GM18508 (cell line): ENCODE measurements around the gene RBMY1J.
"Not testable (repeated sequence)": the region's sequence is repeated elsewhere in the genome, so short reads cannot be mapped to it uniquely, and the experiment has no call there.

Source experiments
- ATAC-seq: cut with Tn5 transposase; IDR thresholded peaks from one replicate; pipeline ENCODE4 v1.9.1; 2021; ENCODE audit warnings: moderate number of reproducible peaks; ENCODE audit not compliant: insufficient read depth, unreplicated experiment

The RBMY1J gene

GRCh38 chrY:22403110-22403509, at the start of gene RBMY1J:
RBMY1J (plus strand) TSS chrY:22403410; CDS start chrY:22405448, 2,038 bp downstream.
- not testable (repeated sequence) for ATAC-seq

- ATAC-seq = no peak
Observed at GRCh38 chrY:22367416-22367815, 35.8 kb upstream of the RBMY1J start.

DNA sequence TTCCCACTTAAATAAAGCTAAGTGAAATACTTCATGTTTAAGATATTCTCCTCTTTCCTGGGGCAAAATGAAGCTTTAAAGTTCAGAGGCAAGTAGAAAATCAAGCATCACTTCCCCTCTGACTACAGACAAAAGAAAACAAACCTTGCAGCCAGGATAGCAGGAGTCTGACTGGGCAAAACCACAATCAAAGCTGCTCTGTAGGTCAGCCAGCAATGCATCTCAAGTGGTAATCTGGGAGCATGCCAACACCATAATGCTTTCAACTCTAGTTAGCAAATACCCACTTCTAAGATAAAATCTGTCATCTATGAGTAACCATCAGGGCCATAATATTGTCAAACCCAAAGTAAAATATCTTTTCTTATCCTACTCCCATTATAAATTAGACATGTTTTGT, 32.6 kb upstream of the RBMY1J start:
- no peak for ATAC-seq

DNA sequence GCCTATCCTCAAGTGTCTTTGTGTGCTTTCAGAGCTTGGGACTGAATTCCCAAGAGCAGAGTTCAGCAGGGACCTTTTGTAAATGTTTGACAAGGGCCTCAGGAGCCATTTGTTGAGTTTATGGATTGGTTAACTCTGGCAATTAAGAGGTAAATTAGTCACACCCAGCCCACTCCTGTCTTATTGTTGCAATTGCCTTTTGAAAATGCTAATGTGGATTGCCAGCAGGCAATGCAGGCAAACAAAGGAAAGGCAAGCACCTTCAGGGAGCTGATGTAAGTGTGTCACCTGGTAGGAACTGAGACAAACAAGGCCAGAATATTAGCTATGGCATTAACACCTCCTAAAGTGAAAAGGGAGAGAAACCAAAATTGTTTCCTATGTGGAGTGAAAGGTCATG, 29.7 kb upstream of the RBMY1J start:
- ATAC-seq = no peak

- not testable (repeated sequence) for ATAC-seq
Observed at GRCh38 chrY:22444718-22445396, 41.6 kb downstream of the RBMY1J start.

GRCh38 chrY:22455522-22455921, 52.3 kb downstream of the RBMY1J start:
- not testable (repeated sequence) for ATAC-seq

- ATAC-seq = not testable (repeated sequence)
Observed at GRCh38 chrY:22461962-22462361, 58.8 kb downstream of the RBMY1J start.
